Measurements from ENCODE around the gene SLC12A8. TPM values are rescaled to one million over a fixed set of nuclear protein-coding genes. Genes with fewer than 3 reads are reported as not detected.
A peak's percentile ranks its signal among the peaks of the same experiment; 100 is the strongest.

The SLC12A8 gene
- total RNA-seq, 3 donors from 2014 or later: 0.48 to 12.5 (median 9.8) TPM

GRCh38 chr3:125033616-125034015, 178.9 kb downstream of the SLC12A8 start:
- H3K27ac ChIP-seq: no peak overlapping the region
- no peak for DNase-seq (ENCODE audit: low spot score in 2 of 2)
- no peak overlapping the region for H3K4me3 ChIP-seq
- no peaks in the 10 kb centered on the region for H3K36me3 ChIP-seq
- TF ChIP-seq POLR2A (IDR thresholded peaks at IDR 0.05) (no peak), CTCF (IDR thresholded peaks at IDR 0.05) (no peak), POLR2AphosphoS5 (IDR thresholded peaks at IDR 0.05) (no peak)
- intact Hi-C loops (cut with DNase I; ENCODE audit: low total_unique reads): no loop called here
- no peaks in the 10 kb centered on the region for H3K4me1 ChIP-seq
- H3K27me3 ChIP-seq: no peaks in the 10 kb centered on the region
- H3K9me3 ChIP-seq: no peaks in the 10 kb centered on the region

GRCh38 chr3:125033135-125033534, 179.4 kb downstream of the SLC12A8 start:
- Histone ChIP-seq H3K4me3 (no peak overlapping the region), H3K36me3 (no peaks in the 10 kb centered on the region), H3K4me1 (no peaks in the 10 kb centered on the region), H3K27ac (no peak overlapping the region), H3K27me3 (no peaks in the 10 kb centered on the region), H3K9me3 (no peaks in the 10 kb centered on the region)
- no peak for DNase-seq (ENCODE audit: low spot score in 2 of 2)
- TF ChIP-seq POLR2A (IDR thresholded peaks at IDR 0.05) (no peak), CTCF (IDR thresholded peaks at IDR 0.05) (no peak), POLR2AphosphoS5 (IDR thresholded peaks at IDR 0.05) (no peak)
- intact Hi-C loops (cut with DNase I; ENCODE audit: low total_unique reads): no loop called here

- TF ChIP-seq CTCF (IDR thresholded peaks at IDR 0.05) (no peak), POLR2A (IDR thresholded peaks at IDR 0.05) (no peak), POLR2AphosphoS5 (IDR thresholded peaks at IDR 0.05) (no peak)
- intact Hi-C loops (cut with DNase I; ENCODE audit: low total_unique reads): no loop called here
- no peak for DNase-seq (ENCODE audit: low spot score in 2 of 2)
- Histone ChIP-seq H3K4me3 (no peak overlapping the region), H3K27ac (peak overlapping the region in 1 of 2 donors; percentile 43), H3K36me3 (no peaks in the 10 kb centered on the region), H3K4me1 (no peaks in the 10 kb centered on the region), H3K27me3 (no peaks in the 10 kb centered on the region), H3K9me3 (no peaks in the 10 kb centered on the region)
Observed at GRCh38 chr3:125032683-125033082, 179.9 kb downstream of the SLC12A8 start.

Other genes starting within 250 kb of the SLC12A8 start
- gene HEG1, start 156.8 kb downstream of the SLC12A8 start, total RNA-seq: 10 to 100 TPM; 36.0 to 45.9 (median 45.1) TPM
- 10 to 100 TPM; 29.8 to 47.7 (median 31.8) TPM for gene ZNF148, start 162.6 kb upstream of the SLC12A8 start, total RNA-seq